ENCODE results near the gene JADE1.

Gene JADE1

DNA sequence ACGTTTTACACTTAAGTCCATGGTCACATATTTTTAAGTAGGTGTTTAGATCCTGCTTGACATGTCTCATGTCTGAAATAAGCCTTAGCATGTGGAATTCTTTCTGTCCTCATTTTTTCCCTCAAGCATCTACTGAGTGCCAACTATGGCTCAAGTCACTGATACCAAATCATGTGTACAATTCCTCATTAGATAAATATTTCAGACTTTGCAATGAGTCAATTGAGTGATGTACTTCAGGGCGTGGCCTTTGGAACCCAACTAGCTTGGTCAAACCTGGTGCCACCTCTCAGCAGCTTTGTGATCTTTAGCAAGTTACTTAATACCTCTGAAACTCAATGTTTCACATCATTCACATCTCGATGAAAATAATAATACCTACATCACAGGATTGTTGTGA lies 12.6 kb upstream of the JADE1 start:
- Mint-ChIP-seq H3K9me3 (no peaks in the 10 kb centered on the region), H3K36me3 (no peaks in the 10 kb centered on the region), H3K4me1 (no peaks in the 10 kb centered on the region), H3K27me3 (no peaks in the 10 kb centered on the region), H3K27ac (no peak overlapping the region), H3K4me3 (no peak overlapping the region)
- DNase-seq: no peak
- no peak for ATAC-seq (replicated peaks)

DNA sequence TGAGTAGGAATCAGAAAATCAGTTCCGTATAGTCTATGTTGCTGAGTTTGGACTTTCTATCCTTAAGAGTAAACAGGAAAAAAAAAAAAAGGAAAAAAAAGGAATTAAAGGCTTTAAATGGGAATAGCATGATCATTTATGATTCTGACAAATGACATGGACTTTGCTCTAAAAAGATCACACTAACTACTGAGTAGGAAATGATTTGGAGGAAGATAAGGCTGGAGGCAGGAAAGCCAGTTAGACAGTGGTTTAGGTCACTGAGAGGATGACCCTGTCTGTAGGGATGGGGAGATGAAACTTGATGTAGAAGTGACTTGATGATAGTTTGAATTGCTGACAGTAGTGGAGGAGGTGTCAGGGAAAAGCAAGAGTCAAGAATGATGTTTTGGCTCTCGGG lies 9.2 kb upstream of the JADE1 start:
- no peaks in the 10 kb centered on the region for H3K36me3 Mint-ChIP-seq
- DNase-seq (no peak), ATAC-seq (replicated peaks) (no peak)
- H3K4me3 Mint-ChIP-seq: no peak overlapping the region
- no peaks in the 10 kb centered on the region for H3K4me1 Mint-ChIP-seq
- H3K27me3 Mint-ChIP-seq: no peaks in the 10 kb centered on the region
- no peak overlapping the region for H3K27ac Mint-ChIP-seq
- no peaks in the 10 kb centered on the region for H3K9me3 Mint-ChIP-seq

DNA sequence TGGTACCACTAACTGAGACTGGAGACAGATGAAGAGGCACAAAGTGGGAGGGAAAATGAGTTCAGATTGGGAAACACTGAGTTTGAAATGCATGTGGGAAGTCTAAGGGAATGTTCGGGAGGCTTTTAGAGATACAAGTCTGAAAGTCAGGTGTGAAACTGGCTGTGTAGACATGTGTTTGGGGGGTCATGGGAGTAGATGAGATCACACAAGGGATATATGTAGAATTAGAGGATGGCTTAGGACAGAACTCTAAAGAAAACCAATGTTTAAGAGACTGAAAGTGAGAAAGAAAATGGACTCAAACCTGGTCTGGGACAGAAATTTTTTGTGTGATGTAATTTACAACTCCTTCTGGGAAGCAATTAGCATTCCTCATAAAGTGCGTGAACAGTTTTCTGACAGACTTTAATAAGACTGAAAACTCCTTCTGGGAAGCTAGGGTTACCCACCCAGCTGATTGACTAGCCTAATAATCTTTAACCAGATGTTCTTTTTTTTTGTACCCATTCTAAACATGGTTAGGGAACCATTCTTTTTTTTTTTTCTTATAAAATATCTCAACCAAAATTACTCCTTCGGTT lies 8.7 kb upstream of the JADE1 start:
- Mint-ChIP-seq H3K27me3 (no peaks in the 10 kb centered on the region), H3K9me3 (no peaks in the 10 kb centered on the region), H3K27ac (no peak overlapping the region), H3K4me1 (no peaks in the 10 kb centered on the region), H3K4me3 (no peak overlapping the region), H3K36me3 (no peaks in the 10 kb centered on the region)
- ATAC-seq (replicated peaks): no peak
- DNase-seq: no peak

DNA sequence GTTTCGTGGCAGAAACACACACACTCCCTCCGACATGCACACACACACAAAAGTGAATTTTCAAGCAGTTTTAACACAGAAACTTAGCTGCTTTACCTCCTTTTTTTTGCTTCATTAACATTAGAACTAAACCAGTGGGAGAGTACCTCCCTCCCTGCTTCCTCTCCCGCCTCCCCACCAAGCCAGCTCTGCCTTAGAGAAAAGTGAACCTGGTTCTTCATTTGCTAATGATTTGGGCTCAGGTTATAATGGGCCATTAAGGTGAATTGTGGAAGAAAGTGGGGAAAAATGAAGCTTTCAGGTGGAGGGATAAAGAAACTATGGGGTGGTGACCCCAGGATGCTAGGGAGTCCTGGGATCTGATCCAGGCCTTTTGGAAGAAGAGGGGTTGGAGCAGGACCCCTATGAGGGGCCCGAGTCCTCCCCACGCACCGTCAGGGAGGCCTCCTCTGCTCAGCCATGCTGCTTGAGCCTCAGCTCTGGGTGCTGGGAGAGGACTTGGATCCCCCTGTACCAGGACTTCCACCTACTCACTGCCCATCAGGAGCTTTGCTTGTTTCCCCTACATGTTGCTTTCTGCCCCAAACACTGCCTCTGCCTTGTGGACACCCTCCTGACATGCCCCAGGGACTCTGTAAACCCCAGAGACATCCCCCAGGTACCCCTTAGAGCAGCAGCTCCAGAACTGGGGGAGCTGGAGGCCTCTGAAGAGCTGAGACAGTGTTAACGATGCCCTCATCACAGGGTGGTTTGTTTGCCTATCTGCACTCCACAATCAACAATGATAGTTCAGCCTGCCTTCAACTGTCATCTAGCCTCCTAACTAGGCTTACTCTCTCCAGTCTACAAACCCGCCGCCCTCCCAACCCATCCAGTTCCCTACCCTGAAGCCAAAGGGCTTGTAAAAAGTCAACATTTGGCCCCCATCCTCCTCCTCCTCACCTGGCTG lies 6.5 kb upstream of the JADE1 start:
- Mint-ChIP-seq H3K27me3 (no peaks in the 10 kb centered on the region), H3K9me3 (no peaks in the 10 kb centered on the region), H3K36me3 (no peaks in the 10 kb centered on the region), H3K27ac (no peak overlapping the region), H3K4me1 (no peaks in the 10 kb centered on the region), H3K4me3 (no peak overlapping the region)
- DNase-seq (no peak), ATAC-seq (replicated peaks) (no peak)

DNA sequence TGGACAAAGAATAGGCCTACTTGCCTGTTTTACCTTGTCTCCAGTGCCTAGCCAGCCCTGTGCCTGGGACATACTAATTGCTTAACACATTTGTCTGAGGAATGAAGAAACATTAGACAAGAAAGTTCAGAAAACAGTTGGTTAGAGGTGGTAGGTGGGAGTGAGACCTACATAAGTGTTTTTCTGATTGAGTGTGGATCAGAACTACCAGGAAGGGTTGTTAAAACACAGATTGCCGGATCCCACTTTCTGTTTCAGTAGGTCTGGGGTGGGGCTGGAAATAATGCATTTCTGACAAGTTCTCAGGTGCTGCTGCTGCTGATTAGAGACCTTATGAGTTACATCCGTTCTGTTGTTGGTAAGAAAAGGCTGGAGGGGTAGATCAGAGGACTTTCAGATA lies 5.7 kb upstream of the JADE1 start:
- ATAC-seq (replicated peaks) (no peak), DNase-seq (no peak)
- Mint-ChIP-seq H3K27me3 (no peaks in the 10 kb centered on the region), H3K9me3 (no peaks in the 10 kb centered on the region), H3K4me3 (no peak overlapping the region), H3K27ac (no peak overlapping the region), H3K4me1 (no peaks in the 10 kb centered on the region), H3K36me3 (no peaks in the 10 kb centered on the region)

DNA sequence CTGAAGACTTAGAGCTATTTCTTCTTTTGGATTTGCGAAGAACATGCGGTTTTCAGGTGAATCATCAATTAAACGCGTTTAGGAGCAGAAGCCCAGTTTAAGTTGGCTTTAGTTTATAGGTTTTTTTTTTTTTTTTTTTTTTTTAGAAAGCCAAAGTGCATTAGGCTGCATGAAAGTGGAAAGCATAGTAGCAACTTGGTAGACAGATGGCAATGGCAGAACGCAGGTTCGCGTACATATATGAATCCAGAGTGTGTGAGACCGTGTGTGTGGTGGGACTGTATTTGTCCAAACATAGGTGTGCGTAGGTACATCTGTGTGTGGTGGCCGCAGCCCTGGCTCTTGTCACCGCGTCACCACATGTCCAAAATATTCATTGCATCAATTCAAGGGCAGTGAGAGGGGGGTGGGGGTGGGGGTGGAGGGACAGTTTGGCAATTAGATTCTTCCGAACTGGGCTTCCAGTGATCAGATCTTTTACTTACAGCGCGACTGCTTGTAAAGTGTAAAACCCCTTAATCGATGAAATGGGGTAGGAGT lies 901 bp downstream of the JADE1 start:
- ATAC-seq (replicated peaks): peak; percentile 2 to 7
- H3K27me3 Mint-ChIP-seq: no peaks in the 10 kb centered on the region

DNA sequence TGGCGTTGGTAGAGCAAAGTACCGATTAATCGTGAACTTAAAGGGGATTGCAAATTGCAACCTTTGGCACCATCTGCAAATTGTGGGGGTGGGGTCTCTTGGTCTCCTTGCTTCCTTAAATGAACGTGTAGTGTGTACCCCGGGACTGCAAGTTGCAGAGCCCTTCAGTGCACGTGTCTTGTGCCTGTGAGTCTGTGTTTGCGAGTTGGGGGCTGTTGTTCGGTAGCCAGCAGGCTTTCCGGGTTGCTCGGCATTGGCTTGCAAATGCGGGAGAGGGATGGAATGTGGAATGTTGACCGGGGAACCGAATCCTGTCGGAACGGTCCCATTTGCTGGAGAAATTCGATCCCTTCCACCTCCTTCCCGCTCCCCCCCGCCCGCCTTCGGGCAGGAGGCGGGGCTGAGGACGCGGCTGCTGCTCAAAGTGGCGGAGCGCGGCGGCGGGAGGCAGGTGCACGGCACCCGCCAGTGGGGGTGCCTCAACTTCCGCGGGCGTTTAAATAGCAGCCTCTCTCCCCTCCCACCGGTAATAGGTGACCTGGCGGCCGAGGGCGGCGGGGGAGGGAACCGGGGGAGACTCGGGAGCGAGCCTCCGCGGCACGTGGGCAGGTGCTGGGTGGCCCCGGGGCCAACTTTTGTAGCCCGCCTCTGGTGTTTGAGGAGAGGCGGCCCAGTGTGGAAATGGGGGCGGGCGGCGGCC lies 1.5 kb downstream of the JADE1 start:
- Mint-ChIP-seq H3K27ac (peak overlapping the region; percentile 99), H3K4me3 (peak overlapping the region; percentile 93 to 96), H3K27me3 (no peaks in the 10 kb centered on the region), H3K36me3 (no peaks in the 10 kb centered on the region), H3K9me3 (no peaks in the 10 kb centered on the region), H3K4me1 (peaks cover 4 to 24% of the 10 kb centered on the region in 2 donors)
- ATAC-seq (replicated peaks) (peak; percentile 44 to 48), DNase-seq (peak; percentile 77)

More for the DNA sequence above, 901 bp downstream of the JADE1 start:
- Mint-ChIP-seq H3K9me3 (no peaks in the 10 kb centered on the region), H3K36me3 (no peaks in the 10 kb centered on the region), H3K27ac (peak overlapping the region; percentile 99), H3K4me1 (peaks cover 4 to 18% of the 10 kb centered on the region in 2 donors), H3K4me3 (peak overlapping the region; percentile 93 to 96)
- DNase-seq: peak; percentile 30

DNA sequence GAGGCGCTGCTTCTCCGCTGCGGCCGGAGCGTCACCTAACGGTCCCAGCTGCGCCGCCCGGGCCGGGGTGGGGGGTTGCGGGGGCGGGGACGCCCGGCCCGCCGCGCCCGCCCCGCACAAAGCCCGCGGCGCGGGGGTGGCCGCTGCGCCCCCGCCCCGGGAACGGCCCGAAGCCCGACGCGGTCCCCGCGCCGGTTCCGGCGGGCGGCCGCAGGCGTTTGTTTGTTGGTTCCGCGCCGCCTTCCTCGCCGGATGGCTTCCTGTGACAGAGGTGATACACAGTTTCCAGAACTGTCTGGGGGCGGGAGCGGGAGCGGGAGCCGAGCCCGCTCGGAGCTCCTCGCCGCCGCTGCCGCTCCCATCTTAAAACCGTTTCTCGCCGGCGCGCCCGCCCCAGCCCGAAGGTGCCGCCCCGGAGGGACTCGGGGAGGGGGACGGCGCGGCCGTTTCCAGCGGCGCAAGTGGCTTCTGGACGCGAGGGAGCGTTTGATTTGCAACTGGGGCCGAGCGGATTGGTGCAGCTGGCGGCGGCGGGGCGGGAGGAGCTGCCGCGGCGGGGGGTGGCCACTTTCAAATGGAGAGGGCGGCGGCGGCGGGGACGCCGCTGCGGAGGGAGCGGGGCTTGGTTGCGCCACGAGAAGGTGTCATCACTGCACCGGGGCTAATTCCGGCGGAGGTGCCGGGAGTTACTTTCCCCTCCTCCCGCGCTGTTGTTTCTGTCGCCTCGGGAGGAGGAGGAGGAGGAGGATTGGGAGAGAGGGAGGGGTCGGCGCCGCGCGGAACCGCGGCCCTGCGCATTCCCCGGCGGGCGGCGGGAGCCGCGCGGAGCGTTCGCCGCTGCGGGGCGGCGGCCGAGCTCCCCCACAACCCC lies 2.3 kb downstream of the JADE1 start:
- peaks cover 6 to 30% of the 10 kb centered on the region in 2 donors for H3K4me1 Mint-ChIP-seq
- ATAC-seq (replicated peaks) (peak; percentile 54 to 64), DNase-seq (peak; percentile 82)
- peak overlapping the region; percentile 99 for H3K27ac Mint-ChIP-seq
- no peaks in the 10 kb centered on the region for H3K27me3 Mint-ChIP-seq
- no peaks in the 10 kb centered on the region for H3K9me3 Mint-ChIP-seq
- H3K4me3 Mint-ChIP-seq: peak overlapping the region; percentile 93 to 96
- peaks cover 3 to 6% of the 10 kb centered on the region in 2 donors for H3K36me3 Mint-ChIP-seq

DNA sequence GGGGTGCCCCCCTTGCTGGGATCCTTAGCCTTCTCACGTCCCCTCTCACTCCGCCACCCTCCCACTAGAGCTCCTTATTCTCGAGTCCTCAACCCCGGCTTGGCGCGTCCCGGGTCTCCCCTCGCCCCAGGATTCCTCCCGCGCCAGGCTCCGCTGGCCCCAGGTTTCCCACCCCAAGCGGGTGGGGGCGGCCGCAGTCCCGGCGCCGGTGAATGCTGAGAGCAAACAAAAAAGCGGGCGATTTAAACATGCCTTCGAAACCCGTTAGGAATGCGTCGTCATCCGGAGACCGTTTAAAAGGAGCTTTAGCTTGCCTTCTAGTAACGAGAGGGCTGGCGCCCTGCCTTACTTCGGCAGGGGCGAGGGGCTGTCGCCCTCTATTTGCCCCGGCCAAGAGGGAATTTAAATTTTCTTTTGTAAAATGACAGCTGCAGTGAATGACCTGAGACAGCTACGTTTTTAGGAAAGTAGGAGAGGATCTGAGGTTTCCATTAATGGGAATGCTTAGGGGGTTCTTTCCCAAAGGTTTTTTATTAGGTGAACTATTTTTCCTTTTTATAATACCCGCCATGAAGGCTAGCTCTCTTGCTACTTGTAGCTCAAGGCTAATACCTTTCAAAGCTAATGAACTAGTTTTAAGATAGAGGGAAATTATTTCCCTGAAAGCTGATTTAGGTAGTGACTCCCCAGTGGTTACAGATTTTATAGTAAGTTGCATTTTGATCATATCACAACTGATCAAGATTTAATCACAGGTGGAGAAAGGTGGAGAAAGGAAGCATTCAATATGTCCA lies 3.1 kb downstream of the JADE1 start:
- Mint-ChIP-seq H3K4me3 (peak overlapping the region; percentile 85 to 93), H3K9me3 (no peaks in the 10 kb centered on the region), H3K4me1 (peaks cover 6 to 30% of the 10 kb centered on the region in 2 donors), H3K36me3 (peaks cover 3 to 6% of the 10 kb centered on the region in 2 donors), H3K27me3 (no peaks in the 10 kb centered on the region), H3K27ac (peak overlapping the region; percentile 51)
- ATAC-seq (replicated peaks) (peak; percentile 3 to 10), DNase-seq (no peak)

DNA sequence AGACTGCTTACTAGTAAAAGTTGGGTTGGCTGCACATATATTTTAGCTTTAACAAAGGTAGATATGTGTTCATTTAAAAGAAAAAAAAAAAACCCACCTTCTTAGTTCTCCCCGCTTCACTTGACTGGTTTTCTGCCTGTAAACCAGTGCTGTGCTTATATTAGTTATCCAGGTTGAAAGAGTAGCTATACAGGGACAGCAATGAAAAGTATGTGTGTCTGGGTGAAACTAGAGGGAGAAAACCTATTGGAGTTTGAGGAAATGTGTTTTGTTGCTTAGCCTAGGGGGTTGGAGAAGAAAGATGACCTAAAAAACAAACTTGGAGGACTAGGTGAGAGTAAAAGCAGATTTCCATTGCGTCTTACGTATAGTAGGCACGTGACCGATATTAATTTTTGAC lies 4.5 kb downstream of the JADE1 start:
- DNase-seq: no peak
- Mint-ChIP-seq H3K9me3 (no peaks in the 10 kb centered on the region), H3K27me3 (no peaks in the 10 kb centered on the region), H3K4me1 (peaks cover 7 to 42% of the 10 kb centered on the region in 2 donors), H3K27ac (no peak overlapping the region), H3K36me3 (peaks cover 6 to 9% of the 10 kb centered on the region in 2 donors), H3K4me3 (peak overlapping the region in 1 of 2 donors; percentile 31)
- ATAC-seq (replicated peaks): no peak

DNA sequence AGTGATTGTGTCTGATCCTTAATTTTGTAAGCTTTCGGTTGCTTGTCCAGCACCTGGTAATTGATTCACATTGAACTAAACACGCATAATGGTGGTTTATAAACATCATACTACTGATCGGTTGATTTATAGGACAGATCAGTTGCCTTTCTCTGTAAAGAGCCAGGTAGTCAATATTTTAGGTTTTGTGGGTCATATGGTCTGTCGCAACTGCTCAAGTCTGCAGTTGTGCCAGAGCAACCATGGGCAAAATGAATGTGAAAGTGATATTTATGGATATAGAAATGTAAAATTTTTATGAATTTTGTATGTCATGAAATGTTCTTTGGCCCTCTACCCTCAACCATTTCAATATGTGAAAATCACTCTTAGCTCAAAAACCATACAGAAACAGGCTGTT lies 8.9 kb downstream of the JADE1 start:
- peaks cover 9 to 17% of the 10 kb centered on the region in 2 donors for H3K36me3 Mint-ChIP-seq
- DNase-seq (no peak), ATAC-seq (replicated peaks) (no peak)
- H3K4me1 Mint-ChIP-seq: peaks cover 14 to 47% of the 10 kb centered on the region in 2 donors
- no peak overlapping the region for H3K4me3 Mint-ChIP-seq
- peak overlapping the region; percentile 31 for H3K27ac Mint-ChIP-seq
- no peaks in the 10 kb centered on the region for H3K27me3 Mint-ChIP-seq
- H3K9me3 Mint-ChIP-seq: no peaks in the 10 kb centered on the region

DNA sequence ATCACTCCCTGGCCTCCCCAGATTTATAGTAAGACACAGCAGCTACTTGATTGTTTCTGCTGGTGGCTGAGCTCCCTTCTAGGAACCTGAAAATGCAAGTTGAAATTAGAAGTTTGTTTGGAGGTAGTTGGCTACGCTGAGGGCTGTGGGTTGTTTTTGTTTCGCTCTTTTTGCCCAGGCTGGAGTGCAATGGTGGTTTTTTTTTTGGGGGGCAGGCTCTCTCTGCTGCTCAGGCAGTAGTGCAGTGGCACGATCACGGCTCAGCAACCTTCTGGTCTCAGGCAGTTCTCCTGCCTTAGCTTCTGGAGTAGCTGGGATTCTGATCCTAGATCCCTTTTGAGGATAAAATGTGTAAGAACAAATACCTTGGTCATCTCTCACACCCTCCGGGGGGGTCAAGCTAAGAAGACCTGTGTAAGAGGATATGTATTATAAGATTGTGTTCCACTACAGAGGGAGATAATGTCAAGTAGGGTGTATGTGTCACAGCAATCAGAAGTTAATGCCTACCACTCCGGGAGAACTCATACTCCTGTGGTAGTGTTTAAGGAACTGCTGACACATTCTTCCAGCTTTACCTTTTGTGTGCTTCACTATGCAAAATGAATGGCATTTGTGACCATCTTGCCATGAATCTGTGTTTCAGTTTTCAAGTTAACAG lies 9.7 kb downstream of the JADE1 start:
- ATAC-seq (replicated peaks) (no peak), DNase-seq (no peak)
- peaks cover 11 to 46% of the 10 kb centered on the region in 2 donors for H3K4me1 Mint-ChIP-seq
- H3K9me3 Mint-ChIP-seq: peaks cover 0 to 1% of the 10 kb centered on the region in 2 donors
- H3K4me3 Mint-ChIP-seq: no peak overlapping the region
- H3K27ac Mint-ChIP-seq: peak overlapping the region; percentile 1
- H3K27me3 Mint-ChIP-seq: no peaks in the 10 kb centered on the region
- H3K36me3 Mint-ChIP-seq: peaks cover 9 to 17% of the 10 kb centered on the region in 2 donors

Data from stimulated activated naive B cell treated with anti-CD40 and anti-IgM and Interleukin-4, amounts not matched to agents 10 μg/mL and 1 μg/mL and 100 μg/mL, for 72 hours (primary cell).